ENCODE data around the gene GUCY2F.

The GUCY2F gene

DNA sequence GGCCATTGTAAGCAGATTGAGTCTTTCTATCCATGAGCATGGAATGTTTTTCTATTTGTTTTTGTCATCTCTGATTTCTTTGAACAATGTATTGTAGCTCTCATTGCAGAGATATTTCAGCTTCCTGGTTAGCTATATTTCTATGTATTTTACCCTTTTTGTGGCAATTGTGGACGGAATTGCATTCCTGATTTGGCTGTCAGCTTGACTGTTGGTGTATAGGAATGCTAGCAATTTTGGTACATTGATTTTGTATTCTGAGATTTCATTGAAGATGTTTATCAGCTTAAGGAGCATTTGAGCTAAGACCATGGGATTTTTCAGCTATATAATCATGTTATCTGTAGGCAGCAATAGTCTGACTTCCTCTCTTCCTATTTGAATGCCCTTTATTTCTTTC lies 154.6 kb downstream of the GUCY2F start:
- no peak for DNase-seq

All from inflammatory macrophage treated with lipopolysaccharide for 1 hour (primary cell).